Measurements from ENCODE around the gene CACNA2D1.

- TF ChIP-seq, protein P1, sequence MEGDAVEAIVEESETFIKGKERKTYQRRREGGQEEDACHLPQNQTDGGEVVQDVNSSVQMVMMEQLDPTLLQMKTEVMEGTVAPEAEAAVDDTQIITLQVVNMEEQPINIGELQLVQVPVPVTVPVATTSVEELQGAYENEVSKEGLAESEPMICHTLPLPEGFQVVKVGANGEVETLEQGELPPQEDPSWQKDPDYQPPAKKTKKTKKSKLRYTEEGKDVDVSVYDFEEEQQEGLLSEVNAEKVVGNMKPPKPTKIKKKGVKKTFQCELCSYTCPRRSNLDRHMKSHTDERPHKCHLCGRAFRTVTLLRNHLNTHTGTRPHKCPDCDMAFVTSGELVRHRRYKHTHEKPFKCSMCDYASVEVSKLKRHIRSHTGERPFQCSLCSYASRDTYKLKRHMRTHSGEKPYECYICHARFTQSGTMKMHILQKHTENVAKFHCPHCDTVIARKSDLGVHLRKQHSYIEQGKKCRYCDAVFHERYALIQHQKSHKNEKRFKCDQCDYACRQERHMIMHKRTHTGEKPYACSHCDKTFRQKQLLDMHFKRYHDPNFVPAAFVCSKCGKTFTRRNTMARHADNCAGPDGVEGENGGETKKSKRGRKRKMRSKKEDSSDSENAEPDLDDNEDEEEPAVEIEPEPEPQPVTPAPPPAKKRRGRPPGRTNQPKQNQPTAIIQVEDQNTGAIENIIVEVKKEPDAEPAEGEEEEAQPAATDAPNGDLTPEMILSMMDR (IDR thresholded peaks at IDR 0.05): no peak
- TF ChIP-seq POLR2A (IDR thresholded peaks at IDR 0.05): no peak
Observed at GRCh38 chr7:82156168-82156567, 287.4 kb downstream of the CACNA2D1 start.
